Osteocyte (in vitro differentiated cells): ENCODE data around the gene RHOT2. TPM values are rescaled to one million over a fixed set of nuclear protein-coding genes. Genes with fewer than 3 reads are reported as not detected.
A peak's percentile ranks its signal among the peaks of the same experiment; 100 is the strongest.

Experiments used
- DNase-seq: peaks from one replicate; pipeline ENCODE4 v3.0.0; 2021; ENCODE audit warnings: mixed read lengths; ENCODE audit not compliant: unreplicated experiment; ENCODE audit errors: extremely low spot score
- H3K27ac Mint-ChIP-seq: one replicate; pipeline ENCODE4 v1.8.0; 2021; ENCODE audit warnings: mild to moderate bottlenecking, mixed read lengths; ENCODE audit not compliant: unreplicated experiment
- H3K27me3 Mint-ChIP-seq: one replicate; pipeline ENCODE4 v1.8.0; 2021; ENCODE audit warnings: mixed read lengths; ENCODE audit not compliant: unreplicated experiment
- H3K36me3 Mint-ChIP-seq: one replicate; pipeline ENCODE4 v1.8.0; 2021; ENCODE audit warnings: mixed read lengths; ENCODE audit not compliant: unreplicated experiment
- H3K4me1 Mint-ChIP-seq: one replicate; pipeline ENCODE4 v1.8.0; 2021; ENCODE audit warnings: mixed read lengths; ENCODE audit not compliant: unreplicated experiment
- H3K4me3 Mint-ChIP-seq: one replicate; pipeline ENCODE4 v1.8.0; 2021; ENCODE audit warnings: mild to moderate bottlenecking, moderate library complexity, mixed read lengths; ENCODE audit not compliant: unreplicated experiment
- H3K9me3 Mint-ChIP-seq: one replicate; pipeline ENCODE4 v1.8.0; 2021; ENCODE audit warnings: mixed read lengths; ENCODE audit not compliant: unreplicated experiment
- total RNA-seq: library from RNA; stranded (reverse); gene quantifications from 2 replicates; pipeline ENCODE4 v1.2.1, GENCODE V29; 2021
- TF ChIP-seq, protein P1 (sequence below): fragments of 200-600 bp; sonication (generic); IDR thresholded peaks from 2 replicates; pipeline ENCODE4 v1.5.0; 2021; ENCODE audit warnings: antibody characterized with exemption, mild to moderate bottlenecking, moderate library complexity

RHOT2 gene
- total RNA-seq, 1 donor from 2014 or later = 126 TPM

DNA sequence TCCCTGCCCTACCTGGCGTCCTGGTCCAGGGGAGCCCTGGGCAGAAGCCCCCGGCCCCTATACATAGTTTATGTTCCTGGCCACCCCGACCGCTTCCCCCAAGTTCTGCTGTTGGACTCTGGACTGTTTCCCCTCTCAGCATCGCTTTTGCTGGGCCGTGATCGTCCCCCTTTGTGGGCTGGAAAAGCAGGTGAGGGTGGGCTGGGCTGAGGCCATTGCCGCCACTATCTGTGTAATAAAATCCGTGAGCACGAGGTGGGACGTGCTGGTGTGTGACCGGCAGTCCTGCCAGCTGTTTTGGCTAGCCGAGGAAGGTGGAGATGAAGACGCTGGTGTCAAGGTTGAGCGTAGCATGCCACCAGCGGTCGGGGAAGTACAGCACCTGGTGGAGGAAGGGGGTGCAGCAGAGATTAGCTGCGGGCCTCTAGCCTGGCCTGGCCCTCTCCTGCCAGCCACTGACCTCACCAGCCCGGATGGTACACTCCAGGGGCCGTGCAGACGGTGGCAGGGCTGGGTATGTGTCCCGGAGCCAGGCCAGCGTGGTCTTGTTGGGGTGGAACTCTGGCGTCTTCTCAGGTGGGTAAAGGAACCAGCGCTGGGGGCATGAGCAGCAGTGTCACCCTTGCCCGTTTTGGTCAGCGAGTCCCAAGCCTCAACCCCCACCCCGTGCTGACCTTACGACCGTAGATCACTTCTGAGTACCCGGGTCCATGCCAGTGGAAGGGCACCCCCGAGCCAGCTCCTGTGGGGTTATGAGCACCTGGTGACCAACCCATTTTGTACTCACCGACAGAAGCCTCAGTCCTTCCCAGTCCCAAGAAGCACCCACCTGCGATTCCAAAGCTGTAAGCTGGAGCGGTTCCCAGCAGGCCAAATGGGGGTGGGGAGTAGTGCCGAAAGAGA lies 14.8 kb downstream of the RHOT2 start:
- Mint-ChIP-seq H3K4me1 (peaks cover 23% of the 10 kb centered on the region), H3K4me3 (peak overlapping the region; percentile 71), H3K27ac (no peak overlapping the region), H3K9me3 (no peaks in the 10 kb centered on the region), H3K36me3 (peaks cover 14% of the 10 kb centered on the region), H3K27me3 (no peaks in the 10 kb centered on the region)
- no peak for DNase-seq
- TF ChIP-seq, protein P1, sequence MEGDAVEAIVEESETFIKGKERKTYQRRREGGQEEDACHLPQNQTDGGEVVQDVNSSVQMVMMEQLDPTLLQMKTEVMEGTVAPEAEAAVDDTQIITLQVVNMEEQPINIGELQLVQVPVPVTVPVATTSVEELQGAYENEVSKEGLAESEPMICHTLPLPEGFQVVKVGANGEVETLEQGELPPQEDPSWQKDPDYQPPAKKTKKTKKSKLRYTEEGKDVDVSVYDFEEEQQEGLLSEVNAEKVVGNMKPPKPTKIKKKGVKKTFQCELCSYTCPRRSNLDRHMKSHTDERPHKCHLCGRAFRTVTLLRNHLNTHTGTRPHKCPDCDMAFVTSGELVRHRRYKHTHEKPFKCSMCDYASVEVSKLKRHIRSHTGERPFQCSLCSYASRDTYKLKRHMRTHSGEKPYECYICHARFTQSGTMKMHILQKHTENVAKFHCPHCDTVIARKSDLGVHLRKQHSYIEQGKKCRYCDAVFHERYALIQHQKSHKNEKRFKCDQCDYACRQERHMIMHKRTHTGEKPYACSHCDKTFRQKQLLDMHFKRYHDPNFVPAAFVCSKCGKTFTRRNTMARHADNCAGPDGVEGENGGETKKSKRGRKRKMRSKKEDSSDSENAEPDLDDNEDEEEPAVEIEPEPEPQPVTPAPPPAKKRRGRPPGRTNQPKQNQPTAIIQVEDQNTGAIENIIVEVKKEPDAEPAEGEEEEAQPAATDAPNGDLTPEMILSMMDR = no peak

DNA sequence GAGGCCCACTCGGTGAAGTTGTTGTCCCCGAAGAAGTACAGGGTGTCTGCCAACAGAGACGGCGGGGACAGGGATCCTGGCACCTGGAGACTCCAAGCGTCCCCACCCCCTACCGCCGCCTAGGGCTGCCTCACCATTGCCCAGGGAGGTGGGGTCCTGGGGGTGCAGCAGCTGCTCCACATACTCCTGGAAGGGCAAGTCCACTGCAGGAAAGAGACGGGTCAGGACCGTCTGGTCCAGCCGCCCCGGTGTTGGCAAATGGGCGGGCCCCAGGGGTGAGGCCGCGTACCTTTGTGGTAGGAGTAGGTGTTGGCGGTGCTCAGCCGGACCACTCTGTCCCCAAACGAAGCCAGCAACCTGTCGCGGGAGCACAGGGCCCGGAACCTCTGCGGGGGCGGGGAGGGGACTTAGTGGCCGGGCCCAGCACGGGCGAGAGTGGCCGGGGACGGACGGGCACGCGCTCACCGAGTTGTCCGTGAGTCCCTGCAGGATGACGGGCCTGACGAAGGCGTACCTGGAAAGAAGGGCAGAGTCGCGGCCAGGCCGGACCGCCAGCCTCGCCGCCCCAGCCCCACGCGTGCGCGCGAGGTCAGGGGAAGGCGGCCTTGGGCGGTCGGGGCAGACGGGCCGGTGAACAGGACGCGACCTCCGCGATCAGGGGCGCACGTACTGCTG lies 15.6 kb downstream of the RHOT2 start:
- Mint-ChIP-seq H3K36me3 (peaks cover 14% of the 10 kb centered on the region), H3K4me3 (peak overlapping the region; percentile 71), H3K4me1 (peaks cover 23% of the 10 kb centered on the region), H3K9me3 (no peaks in the 10 kb centered on the region), H3K27ac (peak overlapping the region; percentile 41), H3K27me3 (no peaks in the 10 kb centered on the region)
- TF ChIP-seq, protein P1 = no peak
- no peak for DNase-seq

DNA sequence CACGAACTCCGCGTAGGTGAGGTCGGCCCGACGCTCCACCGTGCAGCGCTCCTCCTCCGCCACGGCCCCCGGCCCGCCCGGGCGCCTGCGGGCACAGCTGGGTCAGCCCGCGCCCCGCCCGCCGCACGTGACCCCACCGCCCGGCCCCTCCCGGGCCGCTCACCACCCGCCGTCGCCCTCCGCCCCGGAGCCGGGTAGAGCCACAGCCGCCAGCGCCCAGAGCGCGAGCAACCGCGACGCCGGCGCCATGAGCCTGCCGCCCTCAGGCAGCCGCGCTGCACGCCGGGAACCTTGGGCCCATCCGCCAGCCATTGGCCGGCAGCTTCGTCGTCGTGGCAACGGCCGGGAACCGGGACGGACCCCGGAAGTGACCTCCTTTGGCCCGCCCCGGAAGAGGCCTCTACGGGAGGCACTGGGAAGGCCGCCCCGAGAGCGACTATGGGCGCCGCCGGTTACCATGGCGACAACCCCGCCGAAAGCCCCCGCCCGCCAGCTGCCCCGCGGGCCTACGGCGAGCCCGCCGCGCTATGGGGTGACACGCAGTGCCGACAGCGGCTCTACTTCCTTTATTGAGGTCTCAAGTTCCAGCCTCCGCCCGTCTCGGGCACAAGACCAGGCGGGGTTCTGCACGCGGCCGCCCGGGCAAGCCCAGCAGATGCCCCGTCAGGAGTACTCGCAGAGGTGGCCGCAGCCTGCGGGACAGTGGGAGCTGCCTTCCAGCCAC lies 16.3 kb downstream of the RHOT2 start, which contains the start of gene JMJD8:
Gene JMJD8, minus strand, starts transcription at position 264 of the 724 bp plus-strand sequence. Its CDS starts 15 bp downstream, at position 249.
- peaks cover 14% of the 10 kb centered on the region for H3K36me3 Mint-ChIP-seq
- H3K4me1 Mint-ChIP-seq = peaks cover 26% of the 10 kb centered on the region
- TF ChIP-seq, protein P1 = no peak
- peak within 1 kb of the TSS; percentile 71 for H3K4me3 Mint-ChIP-seq
- H3K9me3 Mint-ChIP-seq = no peaks in the 10 kb centered on the region
- peak; percentile 98 for DNase-seq
- no peaks in the 10 kb centered on the region for H3K27me3 Mint-ChIP-seq
- H3K27ac Mint-ChIP-seq = peak within 1 kb of the TSS; percentile 75

DNA sequence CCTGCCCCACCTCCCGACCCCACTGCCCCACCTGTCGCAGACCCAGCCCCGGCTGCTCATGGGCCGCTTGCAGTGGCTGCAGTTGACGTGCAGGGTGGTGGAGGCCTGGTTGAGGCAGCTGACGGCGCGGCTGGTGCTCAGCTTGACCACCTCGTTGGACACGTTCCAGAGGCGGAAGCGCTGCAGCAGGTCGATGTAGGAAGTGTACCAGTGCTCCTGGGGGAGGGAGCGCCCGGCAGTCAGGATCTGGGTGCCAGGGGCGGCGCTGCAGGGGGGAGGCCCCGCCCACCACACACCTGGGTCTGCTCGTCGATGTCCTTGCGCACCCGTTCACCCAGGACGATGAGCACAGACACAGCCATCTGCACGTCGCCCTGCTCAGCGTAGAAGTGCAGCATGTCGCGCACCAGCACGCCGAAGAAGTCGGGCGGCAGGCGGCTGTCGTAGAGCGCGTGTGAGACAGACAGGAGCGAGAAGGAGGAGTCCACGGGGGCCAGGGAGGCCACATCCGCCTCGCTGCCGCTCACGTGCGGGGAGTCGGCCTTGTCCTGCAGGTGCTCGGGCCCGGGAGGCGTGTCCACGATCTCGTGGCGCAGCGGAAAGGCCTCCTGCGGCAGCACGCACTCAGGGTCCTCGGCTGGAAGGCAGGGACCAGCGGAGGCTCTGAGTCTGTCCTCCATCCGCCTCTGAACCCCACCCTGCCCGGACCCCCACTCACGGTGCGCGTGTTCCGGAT lies 17.2 kb downstream of the RHOT2 start:
- H3K27me3 Mint-ChIP-seq = no peaks in the 10 kb centered on the region
- TF ChIP-seq, protein P1 = no peak
- H3K9me3 Mint-ChIP-seq = no peaks in the 10 kb centered on the region
- no peak overlapping the region for H3K27ac Mint-ChIP-seq
- H3K4me1 Mint-ChIP-seq = peaks cover 32% of the 10 kb centered on the region
- no peak overlapping the region for H3K4me3 Mint-ChIP-seq
- DNase-seq = no peak
- H3K36me3 Mint-ChIP-seq = peaks cover 14% of the 10 kb centered on the region
